HG02852 (cell line): ENCODE results near the gene CASTOR1.

Experiments used
- ATAC-seq: cut with Tn5 transposase; IDR thresholded peaks from one replicate; pipeline ENCODE4 v1.9.1; 2021; ENCODE audit warnings: mild to moderate bottlenecking, moderate library complexity; ENCODE audit not compliant: unreplicated experiment

CASTOR1 gene

DNA sequence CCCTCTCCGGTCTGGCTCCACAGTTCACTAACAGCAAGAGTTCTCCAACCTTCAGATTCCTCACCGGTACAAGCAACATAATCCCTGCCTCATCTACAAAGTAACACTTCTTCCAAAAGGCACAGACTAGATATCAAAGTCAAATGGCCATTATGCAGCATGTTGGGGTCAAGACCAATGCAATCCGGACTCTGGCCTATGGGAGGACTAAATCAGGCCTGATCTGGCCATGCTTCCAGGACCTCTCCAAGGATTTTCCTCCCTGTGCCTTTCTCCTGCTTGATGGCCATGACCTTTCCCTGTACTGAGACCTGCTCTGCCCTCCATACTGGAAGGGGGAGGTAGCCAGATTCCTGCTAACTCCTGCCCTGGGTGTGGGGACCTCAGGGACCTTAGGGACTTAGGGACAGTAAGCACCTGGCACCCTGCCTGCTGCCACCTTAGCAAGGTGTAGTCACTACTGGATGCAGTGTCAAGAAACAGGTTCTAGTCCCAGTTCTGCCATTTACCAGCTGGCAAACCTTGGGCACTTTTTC lies 30.8 kb upstream of the CASTOR1 start:
- ATAC-seq: no peak

GRCh38 chr22:30318799-30319419 lies 29.6 kb upstream of the CASTOR1 start:
- ATAC-seq: no peak

- ATAC-seq: no peak
Observed at GRCh38 chr22:30317778-30318177, 28.5 kb upstream of the CASTOR1 start.

- ATAC-seq: no peak
Observed at GRCh38 chr22:30315962-30316576, 26.8 kb upstream of the CASTOR1 start.

DNA sequence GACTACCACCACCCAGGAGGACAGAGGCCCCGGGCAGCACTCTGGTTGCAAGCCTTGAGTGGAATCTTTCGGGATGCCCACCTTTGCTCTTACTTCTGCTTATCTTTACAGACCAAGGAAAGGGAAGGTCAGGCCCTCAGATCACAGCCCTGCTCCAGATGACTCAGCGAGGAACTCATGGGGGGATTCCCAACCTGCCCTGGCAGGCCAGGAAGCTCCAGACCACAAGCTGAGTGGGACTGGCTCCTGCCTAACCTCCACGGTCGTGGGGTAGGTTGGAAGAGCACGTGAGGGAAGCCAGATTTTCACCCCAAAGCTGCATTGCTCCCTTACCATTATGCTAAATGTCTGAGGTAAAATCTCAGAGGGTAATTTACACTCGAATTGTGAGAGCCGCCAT lies 25.6 kb upstream of the CASTOR1 start:
- peak; percentile 43 for ATAC-seq

DNA sequence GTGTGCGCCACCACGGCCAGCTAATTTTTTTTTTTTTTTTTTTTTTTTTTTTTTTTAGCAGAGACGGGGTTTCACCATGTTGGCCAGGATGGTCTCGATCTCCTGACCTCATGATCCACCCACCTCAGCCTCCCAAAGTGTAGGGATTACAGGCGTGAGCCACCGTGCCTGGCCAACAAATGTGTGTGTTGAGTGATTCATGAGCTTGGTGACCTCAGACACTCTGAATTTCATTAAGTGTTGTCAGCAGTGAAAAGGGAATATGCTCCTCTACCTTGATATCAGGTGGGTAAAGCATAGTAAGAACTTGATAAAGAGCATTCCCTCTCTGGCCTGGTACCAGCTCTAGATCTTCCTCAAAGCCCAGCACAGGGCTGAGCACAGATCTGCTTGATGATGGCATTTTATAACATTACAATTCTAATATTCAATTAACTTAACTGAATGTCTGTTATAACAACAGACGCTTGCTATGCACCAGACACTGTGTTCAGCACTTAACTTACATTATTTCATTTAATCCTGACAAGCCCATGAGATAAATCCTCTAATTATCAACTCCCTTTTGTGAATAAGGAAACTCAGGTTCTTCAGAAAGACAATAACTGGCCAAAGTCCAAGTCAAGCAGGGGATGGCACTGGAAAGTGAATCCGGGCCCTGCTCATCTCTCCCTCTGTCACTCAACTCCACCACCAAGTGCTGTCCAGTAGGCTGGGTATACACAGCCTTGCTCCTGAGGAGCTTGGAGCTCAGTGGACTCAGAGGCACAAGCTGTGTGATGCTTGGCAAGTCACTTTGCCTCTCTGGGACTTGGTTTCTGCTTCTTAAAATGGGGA lies 24.4 kb upstream of the CASTOR1 start:
- no peak for ATAC-seq

- ATAC-seq: no peak
Observed at GRCh38 chr22:30312053-30312452, 22.7 kb upstream of the CASTOR1 start.

DNA sequence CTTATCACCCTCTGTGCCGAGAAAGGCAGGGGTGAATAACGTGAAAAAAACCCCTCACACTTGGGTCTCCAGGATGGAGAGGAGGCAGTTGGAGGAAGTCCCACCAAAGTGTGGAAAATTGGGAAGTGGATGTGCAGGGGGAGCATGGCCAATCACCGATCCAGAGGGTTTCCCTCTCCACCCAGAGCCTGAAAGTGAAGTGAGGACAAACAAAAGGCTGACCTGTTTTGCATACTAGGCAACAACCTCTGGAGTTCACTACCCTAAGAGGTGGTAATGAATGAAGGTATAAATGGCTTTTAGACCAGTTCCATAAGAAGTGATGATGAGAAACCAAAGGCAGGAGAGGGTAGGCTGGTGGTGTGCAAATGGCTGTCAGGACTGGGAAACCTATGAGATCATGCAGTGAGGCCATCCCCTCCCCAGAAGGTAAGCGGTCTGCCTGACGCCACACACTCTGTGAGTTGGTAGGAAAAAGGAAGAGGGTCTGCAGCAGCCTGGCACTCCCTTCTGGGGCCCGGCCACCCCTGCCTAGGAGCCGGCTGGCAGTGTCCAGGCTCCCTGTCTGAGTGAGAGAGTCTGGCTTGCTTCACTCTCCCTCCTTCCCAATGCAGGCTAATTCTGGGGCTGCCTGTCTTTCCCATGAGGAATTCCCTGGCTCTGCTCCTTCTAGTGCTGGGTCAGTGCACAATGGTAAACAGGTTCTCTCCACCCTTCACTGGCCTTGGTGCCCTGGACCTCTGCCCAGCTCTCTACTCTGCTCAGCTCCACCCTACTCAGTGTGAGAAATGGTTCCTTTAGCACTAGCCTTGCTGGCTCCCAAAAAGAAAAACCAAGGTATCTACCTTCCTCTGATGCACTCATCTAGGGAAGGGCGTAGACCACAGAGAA lies 21.8 kb upstream of the CASTOR1 start:
- ATAC-seq: no peak

DNA sequence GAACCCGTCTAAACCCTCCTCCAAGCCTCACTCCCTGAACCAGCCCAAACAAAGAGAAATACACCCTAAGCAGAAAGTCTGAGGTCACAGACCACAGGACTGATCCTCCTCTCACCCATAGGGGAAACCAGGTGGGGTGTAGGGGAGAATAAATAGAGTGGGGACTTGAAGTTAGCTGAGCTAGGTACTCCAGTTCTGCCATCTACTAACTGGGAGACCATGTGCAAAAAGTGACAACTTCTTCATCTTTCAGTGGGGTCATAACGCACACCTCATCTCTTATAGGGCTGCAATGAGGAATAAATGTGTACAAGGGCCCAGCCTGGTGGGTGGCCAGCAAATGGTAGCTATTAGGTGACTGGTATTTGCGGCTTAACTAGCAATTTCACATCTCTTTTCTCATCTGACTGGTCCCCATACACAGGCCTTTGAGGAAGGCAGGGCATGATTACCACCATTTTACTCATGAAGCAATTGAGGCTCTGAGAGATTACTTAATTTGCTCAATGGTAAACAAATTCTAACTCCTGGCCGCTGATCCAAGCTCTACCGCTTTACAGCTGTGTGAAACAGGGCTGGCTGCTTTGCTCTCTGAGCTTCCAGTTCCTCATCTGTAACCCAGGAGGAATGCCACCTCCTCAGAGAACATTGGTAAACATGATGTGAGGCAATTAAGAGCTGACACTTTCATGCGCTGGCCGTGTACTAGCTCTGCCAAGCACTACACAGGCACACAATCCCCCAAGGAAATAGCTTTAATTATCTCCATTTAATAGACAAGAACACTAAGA lies 20.8 kb upstream of the CASTOR1 start:
- peak; percentile 37 for ATAC-seq

DNA sequence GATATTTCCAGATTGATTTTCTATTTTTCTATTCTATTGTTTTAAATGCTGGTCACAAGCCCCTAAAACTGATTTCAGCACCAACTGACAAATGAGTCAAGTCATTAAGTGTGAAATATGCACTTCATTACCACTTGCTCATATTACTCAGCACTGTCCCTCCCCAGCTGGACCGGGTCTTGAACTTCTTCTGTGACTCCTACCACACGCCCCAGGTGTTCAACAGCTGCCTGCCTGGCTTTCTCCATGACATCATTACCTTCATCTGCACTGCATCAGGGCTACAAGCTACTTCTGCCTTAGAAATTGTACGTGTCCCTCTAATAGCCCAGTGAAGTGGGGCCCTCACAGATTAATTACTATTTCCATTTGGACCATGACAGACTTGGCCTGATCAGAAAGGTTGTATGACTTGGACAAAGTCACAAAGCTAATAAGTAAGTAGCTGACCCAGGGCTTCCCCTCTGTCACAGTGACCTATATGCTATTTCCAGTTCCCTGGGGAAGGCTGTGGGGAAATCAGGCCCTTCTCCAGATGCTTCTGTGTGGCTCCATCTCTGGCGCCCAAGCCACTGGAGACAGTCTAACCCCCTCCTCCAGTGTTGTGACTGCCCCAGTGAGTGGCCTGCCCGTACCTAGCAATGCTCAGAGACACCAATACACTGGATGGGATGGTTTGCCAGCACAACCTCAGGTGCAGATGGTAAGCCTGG lies 19.4 kb upstream of the CASTOR1 start:
- ATAC-seq: peak; percentile 46

DNA sequence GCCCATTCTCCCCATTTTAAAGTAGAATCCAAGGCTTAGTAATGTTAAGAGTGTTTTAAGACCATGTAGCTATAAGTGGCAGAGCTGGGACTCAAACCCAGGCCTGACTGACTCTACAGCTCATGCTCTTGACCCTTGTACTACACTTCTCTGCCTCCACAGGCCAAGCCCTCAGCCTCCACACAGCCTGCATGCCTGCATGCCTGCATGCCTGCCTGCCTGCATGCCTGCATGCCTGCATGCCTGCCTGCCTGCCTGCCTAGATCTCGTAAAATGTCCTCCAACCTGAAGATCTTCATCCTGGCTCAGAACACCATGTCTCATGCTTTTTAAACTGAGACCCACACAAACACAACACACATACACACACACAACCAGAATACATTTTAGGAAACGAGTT lies 18.8 kb upstream of the CASTOR1 start:
- no peak for ATAC-seq

DNA sequence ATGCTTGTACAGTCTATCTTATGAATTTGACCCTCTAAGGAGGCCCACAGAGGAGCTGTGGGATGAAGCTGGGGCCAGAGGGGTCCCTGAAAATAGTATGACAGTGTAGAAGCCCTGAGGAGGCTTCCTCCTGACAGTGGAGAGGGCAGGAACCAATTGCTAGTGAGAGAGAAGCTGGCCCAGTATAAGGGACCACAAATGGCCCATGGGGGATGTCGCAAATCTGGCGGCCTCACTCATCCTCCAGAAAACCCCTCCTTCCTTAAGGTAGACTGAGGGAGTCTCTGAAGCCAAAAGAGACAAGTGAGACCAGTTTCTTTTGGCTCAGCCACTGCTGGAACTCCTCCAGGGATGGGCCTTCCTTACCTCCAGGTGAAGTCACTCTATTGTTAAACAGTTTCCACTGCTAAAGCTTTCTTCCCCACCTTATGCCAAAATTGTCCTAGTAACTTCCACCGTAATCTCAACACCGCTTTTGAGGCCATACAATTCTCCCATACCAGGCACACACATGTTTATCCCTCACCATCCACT lies 17.8 kb upstream of the CASTOR1 start:
- no peak for ATAC-seq

- no peak for ATAC-seq
Observed at GRCh38 chr22:30306627-30307011, 17.3 kb upstream of the CASTOR1 start.

DNA sequence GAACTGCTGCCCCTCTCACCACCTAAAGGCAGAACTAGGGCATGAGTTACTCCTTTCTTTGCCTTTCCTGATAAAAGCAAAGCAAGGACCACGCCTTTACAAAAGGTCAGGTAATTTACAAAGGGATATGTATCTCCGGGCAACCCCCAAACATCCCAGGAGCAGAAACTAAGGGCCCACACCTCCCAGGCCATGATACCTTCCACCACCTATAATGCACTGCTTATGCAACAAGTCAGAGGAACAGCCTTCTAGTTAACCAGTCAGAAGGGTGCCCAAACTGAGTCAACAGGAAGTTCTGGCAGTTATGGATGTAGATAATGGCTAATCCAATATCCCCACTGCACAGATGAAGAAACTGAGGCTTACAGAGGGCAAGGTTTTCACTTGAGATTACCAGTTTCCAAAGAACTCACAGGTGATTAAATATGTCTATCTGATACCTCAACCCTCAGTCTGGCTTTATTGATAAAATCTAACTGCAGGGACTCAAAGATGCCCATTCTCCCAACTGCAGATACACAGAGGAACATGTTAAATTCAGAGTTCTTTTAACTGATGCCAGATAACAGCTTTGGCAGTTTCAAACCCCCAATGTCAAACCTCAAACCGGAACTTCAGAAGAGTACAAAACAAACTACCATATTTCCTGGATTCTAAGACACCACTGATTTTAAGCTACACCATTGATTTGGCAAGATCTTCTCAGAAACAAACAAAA lies 16.8 kb upstream of the CASTOR1 start:
- no peak for ATAC-seq

GRCh38 chr22:30305519-30305905 lies 16.2 kb upstream of the CASTOR1 start:
- ATAC-seq: no peak

DNA sequence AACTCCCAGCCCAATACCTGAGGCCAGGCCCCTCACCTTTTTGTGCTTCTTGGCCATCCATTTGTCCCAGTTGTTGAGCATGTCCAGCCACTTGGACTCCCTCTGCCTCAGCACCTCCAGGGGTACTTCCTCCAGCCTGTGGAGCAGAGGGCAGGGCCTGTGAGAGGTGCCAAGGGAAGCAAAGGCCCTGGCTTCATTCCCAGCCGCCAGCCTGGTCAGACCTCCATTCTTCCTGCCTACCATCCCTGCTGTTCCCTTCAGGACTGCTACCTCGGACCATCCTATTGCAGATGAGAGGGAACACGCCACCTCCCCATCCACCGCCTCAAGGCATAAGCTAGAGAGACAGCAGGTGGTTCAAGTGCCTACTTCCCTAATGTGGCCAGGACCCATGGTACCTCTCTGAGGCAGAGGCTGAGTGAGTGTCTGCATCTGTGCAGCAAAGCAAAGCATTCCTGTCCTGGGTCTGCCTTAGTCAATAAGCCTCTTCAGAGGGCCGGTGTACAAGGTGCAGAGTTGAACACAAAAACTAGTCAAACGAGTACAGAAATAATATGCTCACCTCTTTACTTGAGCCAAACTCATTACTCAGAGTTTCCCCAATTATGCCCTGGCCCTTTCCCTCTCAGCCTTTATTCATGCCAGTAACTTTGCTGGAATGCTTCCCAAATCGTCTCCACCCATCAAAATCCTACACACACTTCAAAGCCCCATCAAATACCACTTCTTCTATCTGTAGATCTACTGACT lies 15.4 kb upstream of the CASTOR1 start:
- no peak for ATAC-seq

DNA sequence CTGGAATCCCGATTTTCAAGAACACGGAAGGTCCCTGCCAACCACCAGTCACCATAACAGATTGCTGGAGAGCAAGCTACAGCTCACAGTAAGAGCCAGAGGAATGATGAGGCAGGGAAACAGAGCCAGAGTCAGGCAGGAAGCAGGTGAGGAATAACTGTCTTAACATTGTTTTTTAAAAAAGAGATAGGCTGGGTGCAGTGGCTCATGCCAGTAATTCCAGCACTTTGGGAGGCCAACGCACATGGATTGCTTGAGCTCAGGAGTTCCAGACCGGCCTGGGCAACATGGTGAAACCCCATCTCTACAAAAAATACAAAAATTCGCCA lies 13.5 kb upstream of the CASTOR1 start:
- no peak for ATAC-seq
